Loucy (cell line): Measurements from ENCODE around the gene VPS13D.

ENCODE experiments used
- H2AFZ ChIP-seq: fragments of 200-600 bp; sonication (generic); 2 replicates; pipeline ENCODE4 v1.6.0; 2016; ENCODE audit warnings: antibody characterized with exemption, mild to moderate bottlenecking, low read length, moderate library complexity
- H3F3A ChIP-seq: fragments of 200-600 bp; 2 replicates; pipeline ENCODE4 v1.6.0; 2016; ENCODE audit warnings: antibody characterized with exemption, low read depth, mild to moderate bottlenecking
- H3K27me3 ChIP-seq: fragments of 200-600 bp; sonication (generic); 2 replicates; pipeline ENCODE4 v1.6.1; 2014; ENCODE audit warnings: low read length, mild to moderate bottlenecking; ENCODE audit not compliant: insufficient read depth, poor library complexity, severe bottlenecking
- H3K36me3 ChIP-seq: fragments of 200-600 bp; sonication (generic); 2 replicates; pipeline ENCODE4 v1.6.1; 2016; ENCODE audit warnings: low read length; ENCODE audit not compliant: insufficient read depth
- H3K4me1 ChIP-seq: fragments of 200-600 bp; sonication (generic); 2 replicates; pipeline ENCODE4 v1.5.1; 2014; ENCODE audit warnings: low read length, mild to moderate bottlenecking; ENCODE audit not compliant: insufficient read depth, poor library complexity, severe bottlenecking
- H3K4me2 ChIP-seq: fragments of 200-600 bp; sonication (generic); 2 replicates; pipeline ENCODE4 v1.6.0; 2014; ENCODE audit warnings: antibody characterized with exemption, low read length, low read depth, mild to moderate bottlenecking; ENCODE audit not compliant: poor library complexity, severe bottlenecking
- H3K4me3 ChIP-seq: fragments of 200-600 bp; sonication (generic); 2 replicates; pipeline ENCODE4 v1.5.1; 2014; ENCODE audit warnings: low read length, mild to moderate bottlenecking, mixed read lengths; ENCODE audit not compliant: poor library complexity, severe bottlenecking
- H3K79me2 ChIP-seq: fragments of 200-600 bp; sonication (generic); 2 replicates; pipeline ENCODE4 v1.6.1; 2014; ENCODE audit warnings: low read length; ENCODE audit not compliant: insufficient read depth
- H3K9ac ChIP-seq: fragments of 200-600 bp; sonication (generic); 2 replicates; pipeline ENCODE4 v1.6.0; 2014; ENCODE audit warnings: mild to moderate bottlenecking, low read depth, low read length, moderate library complexity; ENCODE audit not compliant: poor library complexity, severe bottlenecking
- H3K9me2 ChIP-seq: fragments of 200-600 bp; sonication (generic); replicated peaks from 2 replicates; pipeline ENCODE4 v1.6.1; 2016; ENCODE audit warnings: low read depth, low read length, mixed read lengths
- H3K9me3 ChIP-seq: fragments of 200-600 bp; sonication (generic); 2 replicates; pipeline ENCODE4 v1.6.1; 2014; ENCODE audit warnings: mild to moderate bottlenecking, antibody characterized with exemption, low read length, low read depth; ENCODE audit not compliant: insufficient read depth
- H4K20me1 ChIP-seq: fragments of 200-600 bp; sonication (generic); 2 replicates; pipeline ENCODE4 v1.6.0; 2014; ENCODE audit warnings: antibody characterized with exemption, low read length, mild to moderate bottlenecking; ENCODE audit not compliant: insufficient read depth, poor library complexity, severe bottlenecking
- CTCF ChIP-seq: fragments of 200-600 bp; sonication (generic); conservative IDR thresholded peaks from 2 replicates; pipeline ENCODE4 v1.5.1; 2014; ENCODE audit warnings: mild to moderate bottlenecking, antibody characterized with exemption, low read length
- EZH2phosphoT487 ChIP-seq: fragments of 200-600 bp; IDR thresholded peaks from 2 replicates; pipeline ENCODE4 v1.6.1; 2018; ENCODE audit warnings: antibody characterized with exemption, mild to moderate bottlenecking, moderate library complexity, borderline replicate concordance

The VPS13D gene

GRCh38 chr1:12186679-12186985 lies 43.2 kb upstream of the VPS13D start:
- Histone ChIP-seq H3K9me3 (no peaks in the 10 kb centered on the region), H3K9me2 (no peaks in the 10 kb centered on the region), H3K4me1 (no peaks in the 10 kb centered on the region), H3K79me2 (peaks cover 14% of the 10 kb centered on the region; the same call in 1 of the 2 replicates), H3K4me3 (no peak overlapping the region), H3K27me3 (no peaks in the 10 kb centered on the region), H3K9ac (no peak overlapping the region), H3F3A (no peaks in the 10 kb centered on the region), H3K4me2 (no peak overlapping the region), H4K20me1 (no peaks in the 10 kb centered on the region), H3K36me3 (peaks cover 13% of the 10 kb centered on the region; the same call in 1 of the 2 replicates), H2AFZ (no peak overlapping the region)
- TF ChIP-seq EZH2phosphoT487, result no peak
- TF ChIP-seq CTCF, result no peak

- Histone ChIP-seq H3K4me1 (no peaks in the 10 kb centered on the region), H3K9me2 (no peaks in the 10 kb centered on the region), H3F3A (no peaks in the 10 kb centered on the region), H2AFZ (no peak overlapping the region), H4K20me1 (no peaks in the 10 kb centered on the region), H3K9ac (no peak overlapping the region), H3K36me3 (peaks cover 28% of the 10 kb centered on the region; the same call in 1 of the 2 replicates), H3K79me2 (peaks cover 14% of the 10 kb centered on the region; the same call in 1 of the 2 replicates), H3K9me3 (no peaks in the 10 kb centered on the region), H3K4me3 (no peak overlapping the region), H3K4me2 (no peak overlapping the region), H3K27me3 (no peaks in the 10 kb centered on the region)
- no peak for TF ChIP-seq CTCF
- no peak for TF ChIP-seq EZH2phosphoT487
Measured at GRCh38 chr1:12188115-12188514, 41.7 kb upstream of the VPS13D start.

GRCh38 chr1:12188657-12189327 lies 41.0 kb upstream of the VPS13D start:
- no peak for TF ChIP-seq EZH2phosphoT487
- TF ChIP-seq CTCF, result no peak

More at GRCh38 chr1:12188657-12189327, 41.0 kb upstream of the VPS13D start:
- Histone ChIP-seq H3K27me3 (no peaks in the 10 kb centered on the region), H3K9me3 (no peaks in the 10 kb centered on the region), H3K79me2 (peaks cover 13% of the 10 kb centered on the region; the same call in 1 of the 2 replicates), H2AFZ (no peak overlapping the region), H3K36me3 (peaks cover 34% of the 10 kb centered on the region; the same call in 1 of the 2 replicates), H4K20me1 (no peaks in the 10 kb centered on the region), H3K9ac (no peak overlapping the region), H3K4me3 (no peak overlapping the region), H3K9me2 (no peaks in the 10 kb centered on the region), H3K4me2 (no peak overlapping the region), H3F3A (no peaks in the 10 kb centered on the region), H3K4me1 (no peaks in the 10 kb centered on the region)
